MM.1S (cell line): Measurements from ENCODE around the gene LDLRAD3.

Experiments
- DNase-seq: peaks from one replicate; pipeline ENCODE4 v3.0.0-alpha.2; 2015
- H2AFZ ChIP-seq: fragments of 300-600 bp; sonication (generic); 2 replicates; pipeline ENCODE4 v1.6.0; 2016; ENCODE audit warnings: antibody characterized with exemption, low read length
- H3F3A ChIP-seq: fragments of 300-600 bp; sonication (generic); 2 replicates; pipeline ENCODE4 v1.6.1; 2016; ENCODE audit warnings: mild to moderate bottlenecking, antibody characterized with exemption, low read length, moderate library complexity, mixed read lengths; ENCODE audit not compliant: insufficient read depth
- H3K27ac ChIP-seq: fragments of 300-600 bp; sonication (generic); 2 replicates; pipeline ENCODE4 v1.5.1; 2016; ENCODE audit warnings: mild to moderate bottlenecking, low read length
- H3K27me3 ChIP-seq: fragments of 300-600 bp; sonication (generic); replicated peaks from 2 replicates; pipeline ENCODE4 v1.6.0; 2016; ENCODE audit warnings: low read length; ENCODE audit not compliant: insufficient read depth
- H3K36me3 ChIP-seq: fragments of 300-600 bp; sonication (generic); replicated peaks from 2 replicates; pipeline ENCODE4 v1.6.1; 2016; ENCODE audit warnings: mild to moderate bottlenecking, low read length, mixed read lengths; ENCODE audit not compliant: insufficient read depth
- H3K4me1 ChIP-seq: fragments of 300-600 bp; sonication (generic); 2 replicates; pipeline ENCODE4 v1.6.1; 2016; ENCODE audit warnings: low read length, mixed read lengths
- H3K4me2 ChIP-seq: fragments of 300-600 bp; sonication (generic); 2 replicates; pipeline ENCODE4 v1.6.0; 2016; ENCODE audit warnings: low read depth, low read length
- H3K4me3 ChIP-seq: fragments of 300-600 bp; sonication (generic); 2 replicates; pipeline ENCODE4 v1.5.1; 2016; ENCODE audit warnings: low read length, mixed read lengths
- H3K79me2 ChIP-seq: fragments of 300-600 bp; sonication (generic); 2 replicates; pipeline ENCODE4 v1.6.1; 2016; ENCODE audit warnings: mixed run types, low read length, mixed read lengths
- H3K9ac ChIP-seq: fragments of 300-600 bp; sonication (generic); 2 replicates; pipeline ENCODE4 v1.6.1; 2016; ENCODE audit warnings: low read length, mixed read lengths
- H3K9me2 ChIP-seq: fragments of 300-600 bp; sonication (generic); replicated peaks from 2 replicates; pipeline ENCODE4 v1.6.1; 2016; ENCODE audit warnings: mild to moderate bottlenecking, low read length, mixed read lengths; ENCODE audit not compliant: insufficient read depth
- H3K9me3 ChIP-seq: fragments of 300-600 bp; sonication (generic); replicated peaks from 2 replicates; pipeline ENCODE4 v1.6.1; 2016; ENCODE audit warnings: mild to moderate bottlenecking, low read length, mixed read lengths; ENCODE audit not compliant: insufficient read depth
- H4K20me1 ChIP-seq: fragments of 300-600 bp; sonication (generic); 2 replicates; pipeline ENCODE4 v1.6.1; 2016; ENCODE audit warnings: mild to moderate bottlenecking, low read length, moderate library complexity, mixed read lengths; ENCODE audit not compliant: insufficient read depth
- EZH2 ChIP-seq: fragments of 300-600 bp; sonication (generic); optimal IDR thresholded peaks from 2 replicates; pipeline ENCODE3; 2017; ENCODE audit warnings: low read depth, mild to moderate bottlenecking, antibody characterized with exemption, low read length, mixed read lengths
- EZH2phosphoT487 ChIP-seq: fragments of 300-600 bp; sonication (generic); IDR thresholded peaks from 2 replicates; pipeline ENCODE4 v1.6.1; 2018; ENCODE audit warnings: antibody characterized with exemption, low read length
- TF ChIP-seq, protein P1 (sequence below): fragments of 300-600 bp; sonication (generic); IDR thresholded peaks from 2 replicates; pipeline ENCODE4 v1.5.1; 2016; ENCODE audit warnings: antibody characterized with exemption, low read length, mixed read lengths

The LDLRAD3 gene

DNA sequence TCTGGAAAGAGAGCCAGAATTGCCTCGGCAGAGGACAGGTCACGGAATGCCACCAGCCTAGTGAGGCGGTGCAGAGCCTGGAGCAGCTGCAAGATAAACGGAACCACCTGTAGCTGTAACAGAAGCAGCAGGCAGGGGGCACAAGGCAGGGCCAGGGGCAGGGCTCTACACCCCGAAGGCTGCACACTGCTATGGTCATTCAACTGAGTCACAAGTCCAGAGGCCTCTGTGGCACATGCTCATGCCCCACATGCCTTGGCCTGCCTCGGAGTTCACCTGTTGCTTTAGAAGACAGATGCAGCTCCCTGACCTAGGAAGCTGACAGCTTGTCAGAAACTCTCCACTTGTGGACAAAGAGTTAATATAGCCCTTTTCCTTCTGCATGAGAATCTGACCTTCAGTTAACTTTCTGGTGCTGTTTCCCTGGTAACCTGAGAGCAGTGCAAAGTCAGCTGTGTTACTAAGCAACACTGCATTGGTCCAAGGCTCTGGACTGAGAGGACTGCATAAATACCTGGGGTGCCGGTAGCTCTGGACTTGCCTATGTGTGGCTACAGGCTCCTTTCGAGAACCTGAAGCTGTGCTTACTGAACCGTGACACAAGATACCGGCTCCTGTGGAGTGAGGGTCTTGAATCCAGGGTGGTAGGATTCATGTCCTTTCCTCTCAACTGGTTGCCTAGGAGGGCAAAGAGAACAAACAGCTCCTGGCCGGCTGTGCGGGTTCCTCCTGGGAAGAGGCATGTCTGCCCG lies 334.8 kb downstream of the LDLRAD3 start:
- no peak for DNase-seq
- Histone ChIP-seq H2AFZ (no peak overlapping the region), H3K9me2 (no peaks in the 10 kb centered on the region), H3K79me2 (peaks cover 22% of the 10 kb centered on the region), H3K27me3 (no peaks in the 10 kb centered on the region), H3K4me1 (no peaks in the 10 kb centered on the region), H4K20me1 (no peaks in the 10 kb centered on the region), H3K9me3 (no peaks in the 10 kb centered on the region), H3K4me3 (no peak overlapping the region), H3K9ac (no peak overlapping the region), H3F3A (no peaks in the 10 kb centered on the region), H3K4me2 (no peak overlapping the region), H3K36me3 (no peaks in the 10 kb centered on the region), H3K27ac (no peak overlapping the region)
- TF ChIP-seq, protein P1, sequence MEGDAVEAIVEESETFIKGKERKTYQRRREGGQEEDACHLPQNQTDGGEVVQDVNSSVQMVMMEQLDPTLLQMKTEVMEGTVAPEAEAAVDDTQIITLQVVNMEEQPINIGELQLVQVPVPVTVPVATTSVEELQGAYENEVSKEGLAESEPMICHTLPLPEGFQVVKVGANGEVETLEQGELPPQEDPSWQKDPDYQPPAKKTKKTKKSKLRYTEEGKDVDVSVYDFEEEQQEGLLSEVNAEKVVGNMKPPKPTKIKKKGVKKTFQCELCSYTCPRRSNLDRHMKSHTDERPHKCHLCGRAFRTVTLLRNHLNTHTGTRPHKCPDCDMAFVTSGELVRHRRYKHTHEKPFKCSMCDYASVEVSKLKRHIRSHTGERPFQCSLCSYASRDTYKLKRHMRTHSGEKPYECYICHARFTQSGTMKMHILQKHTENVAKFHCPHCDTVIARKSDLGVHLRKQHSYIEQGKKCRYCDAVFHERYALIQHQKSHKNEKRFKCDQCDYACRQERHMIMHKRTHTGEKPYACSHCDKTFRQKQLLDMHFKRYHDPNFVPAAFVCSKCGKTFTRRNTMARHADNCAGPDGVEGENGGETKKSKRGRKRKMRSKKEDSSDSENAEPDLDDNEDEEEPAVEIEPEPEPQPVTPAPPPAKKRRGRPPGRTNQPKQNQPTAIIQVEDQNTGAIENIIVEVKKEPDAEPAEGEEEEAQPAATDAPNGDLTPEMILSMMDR = no peak
- TF ChIP-seq EZH2 (no peak), EZH2phosphoT487 (no peak)

- Histone ChIP-seq H2AFZ (no peak overlapping the region), H4K20me1 (no peaks in the 10 kb centered on the region; the same call in 1 of the 2 replicates), H3K4me1 (no peaks in the 10 kb centered on the region), H3K9ac (no peak overlapping the region), H3K36me3 (no peaks in the 10 kb centered on the region), H3K9me3 (no peaks in the 10 kb centered on the region), H3F3A (no peaks in the 10 kb centered on the region), H3K79me2 (peaks cover 35% of the 10 kb centered on the region), H3K4me3 (no peak overlapping the region), H3K27ac (no peak overlapping the region), H3K4me2 (no peak overlapping the region), H3K27me3 (no peaks in the 10 kb centered on the region), H3K9me2 (no peaks in the 10 kb centered on the region)
- TF ChIP-seq, protein P1 = no peak
- TF ChIP-seq EZH2phosphoT487 = no peak
- no peak for TF ChIP-seq EZH2
- no peak for DNase-seq
Measured at GRCh38 chr11:36280531-36280930, 336.7 kb downstream of the LDLRAD3 start.
